ENCODE measurements around the gene TK2. TPM values are rescaled to one million over a fixed set of nuclear protein-coding genes. Genes with fewer than 3 reads are reported as not detected.
A peak's percentile ranks its signal among the peaks of the same experiment; 100 is the strongest.

Gene TK2
- total and polyA plus RNA-seq, 9 of the 15 experiments (the other 6 are each of a cell fraction or from before 2014, with no cell fraction given): 1.1 to 10.2 (median 5.3) TPM

DNA sequence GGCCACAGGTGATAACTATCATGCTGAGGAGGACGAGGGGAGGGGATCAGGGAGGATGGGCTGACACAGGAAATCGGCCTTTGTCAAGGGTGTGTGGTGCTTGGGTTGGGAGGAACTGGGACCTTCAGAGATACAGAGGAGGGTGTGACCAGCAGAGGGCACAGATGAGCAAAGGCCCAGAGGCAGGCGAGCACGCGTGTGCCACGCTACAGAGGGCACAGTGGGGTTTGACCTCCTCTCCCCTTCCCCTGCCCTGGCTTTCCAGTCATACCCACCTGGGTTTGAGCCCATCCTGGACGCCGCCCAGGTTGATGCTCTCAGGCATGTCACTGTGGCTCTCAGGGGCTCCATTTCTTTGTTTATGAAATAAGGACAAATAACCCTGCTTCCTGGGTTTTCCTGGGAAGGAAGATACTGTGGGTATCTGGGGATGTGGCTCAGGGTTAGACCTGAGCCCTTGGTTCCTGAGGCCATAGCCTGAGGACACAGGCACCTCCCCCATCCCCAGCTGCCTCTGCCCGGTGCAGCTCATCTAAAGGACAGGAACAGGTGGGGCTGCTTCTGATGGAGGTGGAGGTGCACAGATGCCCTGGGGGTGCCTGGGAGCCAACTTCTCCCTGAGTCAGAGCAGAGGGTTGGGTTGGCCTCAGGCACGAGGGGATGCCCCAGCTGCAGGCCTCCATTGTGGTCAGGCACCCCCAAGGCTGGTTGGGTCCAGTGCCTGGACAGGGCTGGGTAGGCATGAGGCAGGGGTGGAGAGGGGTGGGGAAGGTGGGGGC lies 71.0 kb downstream of the TK2 start (continued):
- TF ChIP-seq, protein P1, sequence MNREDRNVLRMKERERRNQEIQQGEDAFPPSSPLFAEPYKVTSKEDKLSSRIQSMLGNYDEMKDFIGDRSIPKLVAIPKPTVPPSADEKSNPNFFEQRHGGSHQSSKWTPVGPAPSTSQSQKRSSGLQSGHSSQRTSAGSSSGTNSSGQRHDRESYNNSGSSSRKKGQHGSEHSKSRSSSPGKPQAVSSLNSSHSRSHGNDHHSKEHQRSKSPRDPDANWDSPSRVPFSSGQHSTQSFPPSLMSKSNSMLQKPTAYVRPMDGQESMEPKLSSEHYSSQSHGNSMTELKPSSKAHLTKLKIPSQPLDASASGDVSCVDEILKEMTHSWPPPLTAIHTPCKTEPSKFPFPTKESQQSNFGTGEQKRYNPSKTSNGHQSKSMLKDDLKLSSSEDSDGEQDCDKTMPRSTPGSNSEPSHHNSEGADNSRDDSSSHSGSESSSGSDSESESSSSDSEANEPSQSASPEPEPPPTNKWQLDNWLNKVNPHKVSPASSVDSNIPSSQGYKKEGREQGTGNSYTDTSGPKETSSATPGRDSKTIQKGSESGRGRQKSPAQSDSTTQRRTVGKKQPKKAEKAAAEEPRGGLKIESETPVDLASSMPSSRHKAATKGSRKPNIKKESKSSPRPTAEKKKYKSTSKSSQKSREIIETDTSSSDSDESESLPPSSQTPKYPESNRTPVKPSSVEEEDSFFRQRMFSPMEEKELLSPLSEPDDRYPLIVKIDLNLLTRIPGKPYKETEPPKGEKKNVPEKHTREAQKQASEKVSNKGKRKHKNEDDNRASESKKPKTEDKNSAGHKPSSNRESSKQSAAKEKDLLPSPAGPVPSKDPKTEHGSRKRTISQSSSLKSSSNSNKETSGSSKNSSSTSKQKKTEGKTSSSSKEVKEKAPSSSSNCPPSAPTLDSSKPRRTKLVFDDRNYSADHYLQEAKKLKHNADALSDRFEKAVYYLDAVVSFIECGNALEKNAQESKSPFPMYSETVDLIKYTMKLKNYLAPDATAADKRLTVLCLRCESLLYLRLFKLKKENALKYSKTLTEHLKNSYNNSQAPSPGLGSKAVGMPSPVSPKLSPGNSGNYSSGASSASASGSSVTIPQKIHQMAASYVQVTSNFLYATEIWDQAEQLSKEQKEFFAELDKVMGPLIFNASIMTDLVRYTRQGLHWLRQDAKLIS (CRISPR knock-in tag; IDR thresholded peaks at IDR 0.05): no peak
- TF ChIP-seq, protein P2, sequence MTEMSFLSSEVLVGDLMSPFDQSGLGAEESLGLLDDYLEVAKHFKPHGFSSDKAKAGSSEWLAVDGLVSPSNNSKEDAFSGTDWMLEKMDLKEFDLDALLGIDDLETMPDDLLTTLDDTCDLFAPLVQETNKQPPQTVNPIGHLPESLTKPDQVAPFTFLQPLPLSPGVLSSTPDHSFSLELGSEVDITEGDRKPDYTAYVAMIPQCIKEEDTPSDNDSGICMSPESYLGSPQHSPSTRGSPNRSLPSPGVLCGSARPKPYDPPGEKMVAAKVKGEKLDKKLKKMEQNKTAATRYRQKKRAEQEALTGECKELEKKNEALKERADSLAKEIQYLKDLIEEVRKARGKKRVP (CRISPR knock-in tag; IDR thresholded peaks at IDR 0.05): no peak
- no peak for TF ChIP-seq MBD2 (IDR thresholded peaks at IDR 0.05; ENCODE audit: borderline replicate concordance, low read depth)
- TF ChIP-seq ZNF263 (CRISPR knock-in tag; IDR thresholded peaks at IDR 0.05; ENCODE audit: borderline replicate concordance): peak; percentile 92
- TF ChIP-seq RHOXF2B (CRISPR knock-in tag; conservative IDR thresholded peaks at IDR 0.05): no peak
- TF ChIP-seq, protein P3, sequence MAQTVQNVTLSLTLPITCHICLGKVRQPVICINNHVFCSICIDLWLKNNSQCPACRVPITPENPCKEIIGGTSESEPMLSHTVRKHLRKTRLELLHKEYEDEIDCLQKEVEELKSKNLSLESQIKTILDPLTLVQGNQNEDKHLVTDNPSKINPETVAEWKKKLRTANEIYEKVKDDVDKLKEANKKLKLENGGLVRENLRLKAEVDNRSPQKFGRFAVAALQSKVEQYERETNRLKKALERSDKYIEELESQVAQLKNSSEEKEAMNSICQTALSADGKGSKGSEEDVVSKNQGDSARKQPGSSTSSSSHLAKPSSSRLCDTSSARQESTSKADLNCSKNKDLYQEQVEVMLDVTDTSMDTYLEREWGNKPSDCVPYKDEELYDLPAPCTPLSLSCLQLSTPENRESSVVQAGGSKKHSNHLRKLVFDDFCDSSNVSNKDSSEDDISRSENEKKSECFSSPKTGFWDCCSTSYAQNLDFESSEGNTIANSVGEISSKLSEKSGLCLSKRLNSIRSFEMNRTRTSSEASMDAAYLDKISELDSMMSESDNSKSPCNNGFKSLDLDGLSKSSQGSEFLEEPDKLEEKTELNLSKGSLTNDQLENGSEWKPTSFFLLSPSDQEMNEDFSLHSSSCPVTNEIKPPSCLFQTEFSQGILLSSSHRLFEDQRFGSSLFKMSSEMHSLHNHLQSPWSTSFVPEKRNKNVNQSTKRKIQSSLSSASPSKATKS (CRISPR knock-in tag; IDR thresholded peaks at IDR 0.05): no peak
- TF ChIP-seq ZNF124 (CRISPR knock-in tag; IDR thresholded peaks at IDR 0.05): no peak
- no peak for TF ChIP-seq CCNT2 (IDR thresholded peaks at IDR 0.05; ENCODE audit: borderline replicate concordance, extremely low read depth, insufficient read length, low read depth, low read length)
- peak; percentile 55; the same call in 1 of the 2 replicates for TF ChIP-seq KLF16 (IDR thresholded peaks at IDR 0.05)
- no peak for TF ChIP-seq BCOR (IDR thresholded peaks at IDR 0.05)
- TF ChIP-seq HDGF (IDR thresholded peaks at IDR 0.05): no peak
- TF ChIP-seq ZNF24 (IDR thresholded peaks at IDR 0.05): no peak
- no peak for TF ChIP-seq HNRNPUL1 (IDR thresholded peaks at IDR 0.05; ENCODE audit: low read length)
- peak; percentile 81 for TF ChIP-seq CTBP1 (IDR thresholded peaks at IDR 0.05; ENCODE audit: borderline replicate concordance)
